BLaER1 treated with 17β-estradiol and CSF1 and Interleukin-3, amounts not matched to agents 10 nM and 100 nM (cell line): ENCODE results near the gene NUCB1.
"Not testable (repeated sequence)": the region's sequence is repeated elsewhere in the genome, so short reads cannot be mapped to it uniquely, and the experiment has no call there.

Experiments used
- H3K27ac ChIP-seq, 11 experiments: shearing (Covaris generic); formaldehyde crosslinking; 2 replicates each; pipeline ENCODE4 v1.8.1; 2022
- H3K27me3 ChIP-seq, 11 experiments: shearing (Covaris generic); formaldehyde crosslinking; 2 replicates each; pipeline ENCODE4 v1.8.1; 2022
- H3K36me3 ChIP-seq, 11 experiments: shearing (Covaris generic); formaldehyde crosslinking; 2 replicates each; pipeline ENCODE4 v1.8.1; 2022
- H3K4me1 ChIP-seq, 10 experiments: shearing (Covaris generic); formaldehyde crosslinking; 2 replicates each; pipeline ENCODE4 v1.8.1; 2022
- H3K4me2 ChIP-seq, 11 experiments: shearing (Covaris generic); formaldehyde crosslinking; 2 replicates each; pipeline ENCODE4 v1.8.1; 2022
- H3K4me3 ChIP-seq, 10 experiments: shearing (Covaris generic); formaldehyde crosslinking; 2 replicates each; pipeline ENCODE4 v1.8.1; 2022
- H3K9ac ChIP-seq, 11 experiments: shearing (Covaris generic); formaldehyde crosslinking; 2 replicates each; pipeline ENCODE4 v1.8.1; 2022
- H3K9me3 ChIP-seq, 11 experiments: shearing (Covaris generic); formaldehyde crosslinking; replicated peaks in 1 of 11; 2 replicates each; pipeline ENCODE4 v1.8.1; 2022
- H4K20me1 ChIP-seq, 11 experiments: shearing (Covaris generic); formaldehyde crosslinking; 2 replicates each; pipeline ENCODE4 v1.8.1; 2022
- Cebpa-rat ChIP-seq, 11 experiments: shearing (Covaris generic); IDR thresholded peaks; 2 replicates each; pipeline ENCODE4 v1.8.1; 2022

Gene NUCB1

DNA sequence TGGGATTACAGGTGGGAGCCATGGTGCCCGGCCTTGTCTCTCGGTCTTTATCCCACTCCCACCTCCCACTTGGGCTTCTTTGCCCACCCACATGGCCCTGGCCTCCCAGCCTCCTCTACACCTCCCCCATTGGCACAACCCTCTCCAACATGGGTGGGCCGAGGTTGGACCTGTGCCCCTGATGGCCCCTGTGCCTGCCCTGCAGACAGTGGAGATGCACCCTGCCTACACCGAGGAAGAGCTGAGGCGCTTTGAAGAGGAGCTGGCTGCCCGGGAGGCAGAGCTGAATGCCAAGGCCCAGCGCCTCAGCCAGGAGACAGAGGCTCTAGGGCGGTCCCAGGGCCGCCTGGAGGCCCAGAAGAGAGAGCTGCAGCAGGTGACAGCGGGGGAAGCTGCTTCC is 20.8 kb downstream of the NUCB1 start:
- no peak overlapping the region for H3K9ac ChIP-seq
- no peak for TF ChIP-seq Cebpa-rat (IDR thresholded peaks at IDR 0.05)

DNA sequence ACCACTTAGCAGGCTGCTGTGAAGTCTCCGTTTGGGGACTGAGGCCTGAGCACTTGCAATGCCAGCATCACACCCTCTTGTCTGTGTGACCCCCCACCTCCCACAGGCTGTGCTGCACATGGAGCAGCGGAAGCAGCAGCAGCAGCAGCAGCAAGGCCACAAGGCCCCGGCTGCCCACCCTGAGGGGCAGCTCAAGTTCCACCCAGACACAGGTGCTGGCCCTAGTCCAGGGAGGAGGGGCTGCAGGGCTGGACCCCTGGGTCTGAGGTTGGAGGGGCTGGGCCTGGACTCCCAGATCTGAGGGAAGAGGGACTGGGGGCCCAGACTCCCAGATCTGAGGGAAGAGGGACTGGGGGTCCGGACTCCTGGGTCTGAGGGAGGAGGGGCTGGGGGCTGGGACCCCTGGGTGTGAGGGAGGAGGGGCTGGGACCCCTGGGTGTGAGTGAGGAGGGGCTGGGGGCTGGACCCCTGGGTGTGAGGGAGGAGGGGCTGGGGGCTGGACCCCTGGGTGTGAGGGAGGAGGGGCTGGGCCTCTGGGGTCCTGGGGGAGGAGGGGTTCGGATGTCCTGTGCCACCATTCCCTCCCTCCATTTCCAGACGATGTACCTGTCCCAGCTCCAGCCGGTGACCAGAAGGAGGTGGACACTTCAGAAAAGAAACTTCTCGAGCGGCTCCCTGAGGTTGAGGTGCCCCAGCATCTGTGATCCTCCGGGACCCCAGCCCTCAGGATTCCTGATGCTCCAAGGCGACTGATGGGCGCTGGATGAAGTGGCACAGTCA is 21.8 kb downstream of the NUCB1 start:
- Histone ChIP-seq H3K27me3 (no peaks in the 10 kb centered on the region), H3K9ac (no peak overlapping the region), H3K36me3 (peaks cover 44 to 71% (median 61%) of the 10 kb centered on the region in 11 experiments), H3K9me3 (no peaks in the 10 kb centered on the region), H3K4me1 (peaks cover 10 to 23% (median 16%) of the 10 kb centered on the region in 10 experiments), H3K4me2 (no peak overlapping the region), H3K4me3 (no peak overlapping the region), H3K27ac (no peak overlapping the region), H4K20me1 (peaks cover 0 to 17% (median 0%) of the 10 kb centered on the region in 11 experiments; a peak in 4 of 22 replicates)
- no peak for TF ChIP-seq Cebpa-rat (IDR thresholded peaks at IDR 0.05)

More for the DNA sequence above, 20.8 kb downstream of the NUCB1 start:
- Histone ChIP-seq H3K27me3 (no peaks in the 10 kb centered on the region), H3K27ac (no peak overlapping the region), H3K4me2 (no peak overlapping the region), H4K20me1 (peaks cover 0 to 17% (median 0%) of the 10 kb centered on the region in 11 experiments; a peak in 4 of 22 replicates), H3K4me1 (peaks cover under 1 to 19% (median 16%) of the 10 kb centered on the region in 10 experiments; a peak in 18 of 20 replicates), H3K9me3 (no peaks in the 10 kb centered on the region), H3K36me3 (peaks cover 54 to 80% (median 70%) of the 10 kb centered on the region in 11 experiments), H3K4me3 (no peak overlapping the region)

DNA sequence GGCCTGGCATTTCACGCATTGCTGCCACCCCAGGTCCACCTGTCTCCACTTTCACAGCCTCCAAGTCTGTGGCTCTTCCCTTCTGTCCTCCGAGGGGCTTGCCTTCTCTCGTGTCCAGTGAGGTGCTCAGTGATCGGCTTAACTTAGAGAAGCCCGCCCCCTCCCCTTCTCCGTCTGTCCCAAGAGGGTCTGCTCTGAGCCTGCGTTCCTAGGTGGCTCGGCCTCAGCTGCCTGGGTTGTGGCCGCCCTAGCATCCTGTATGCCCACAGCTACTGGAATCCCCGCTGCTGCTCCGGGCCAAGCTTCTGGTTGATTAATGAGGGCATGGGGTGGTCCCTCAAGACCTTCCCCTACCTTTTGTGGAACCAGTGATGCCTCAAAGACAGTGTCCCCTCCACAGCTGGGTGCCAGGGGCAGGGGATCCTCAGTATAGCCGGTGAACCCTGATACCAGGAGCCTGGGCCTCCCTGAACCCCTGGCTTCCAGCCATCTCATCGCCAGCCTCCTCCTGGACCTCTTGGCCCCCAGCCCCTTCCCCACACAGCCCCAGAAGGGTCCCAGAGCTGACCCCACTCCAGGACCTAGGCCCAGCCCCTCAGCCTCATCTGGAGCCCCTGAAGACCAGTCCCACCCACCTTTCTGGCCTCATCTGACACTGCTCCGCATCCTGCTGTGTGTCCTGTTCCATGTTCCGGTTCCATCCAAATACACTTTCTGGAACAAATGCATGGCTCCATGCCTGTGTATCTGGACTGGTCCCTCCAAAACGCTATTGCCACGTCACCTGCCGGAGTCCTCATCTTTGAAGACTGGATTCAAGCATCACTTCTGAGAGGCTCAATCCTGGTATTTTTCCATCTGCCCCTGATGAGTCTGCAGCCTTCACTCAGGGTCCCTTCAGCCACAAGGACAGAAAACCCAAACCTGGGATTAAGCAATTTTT is 22.7 kb downstream of the NUCB1 start:
- H3K27me3 ChIP-seq = no peaks in the 10 kb centered on the region
- peaks cover 7 to 24% (median 9%) of the 10 kb centered on the region in 10 experiments for H3K4me1 ChIP-seq
- no peak overlapping the region for H3K4me2 ChIP-seq
- H3K27ac ChIP-seq = no peak overlapping the region
- H3K9me3 ChIP-seq = no peaks in the 10 kb centered on the region
- H3K36me3 ChIP-seq = peaks cover 38 to 63% (median 56%) of the 10 kb centered on the region in 11 experiments
- no peak overlapping the region for H3K9ac ChIP-seq
- H4K20me1 ChIP-seq = peaks cover 0 to 17% (median 0%) of the 10 kb centered on the region in 11 experiments; a peak in 4 of 22 replicates
- TF ChIP-seq Cebpa-rat (IDR thresholded peaks at IDR 0.05) = no peak
- no peak overlapping the region for H3K4me3 ChIP-seq

DNA sequence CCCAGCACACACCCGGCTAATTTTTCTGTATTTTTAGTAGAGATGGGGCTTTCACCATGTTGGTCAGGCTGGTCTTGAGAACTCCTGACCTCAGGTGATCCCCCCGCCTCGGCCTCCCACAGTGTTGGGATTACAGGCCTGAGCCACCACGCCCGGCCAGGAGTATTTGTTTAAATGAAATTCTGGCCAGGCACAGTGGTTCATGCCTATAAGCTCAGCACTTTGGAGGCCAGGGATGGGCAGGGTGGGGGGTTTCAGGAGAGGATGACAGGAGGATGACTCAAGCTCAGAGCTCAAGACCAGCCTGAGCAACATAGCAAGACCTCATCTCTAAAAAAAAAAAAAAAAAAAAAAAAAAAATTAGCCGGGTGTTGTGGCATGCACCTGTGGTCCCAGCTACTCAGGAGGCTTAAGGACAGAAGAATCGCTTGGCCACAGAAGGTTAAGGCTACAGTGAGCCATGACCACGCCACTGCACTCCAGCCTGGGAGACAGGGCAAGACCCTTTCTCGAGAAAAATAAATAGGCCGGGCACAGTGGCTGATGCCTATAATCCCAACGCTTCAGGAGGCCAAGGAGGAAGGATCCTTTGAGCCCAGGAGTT is 25.2 kb downstream of the NUCB1 start:
- Histone ChIP-seq H3K27ac (no peak overlapping the region), H3K36me3 (peaks cover 15 to 38% (median 35%) of the 10 kb centered on the region in 11 experiments), H4K20me1 (peaks cover 0 to 9% (median 0%) of the 10 kb centered on the region in 11 experiments; a peak in 4 of 22 replicates), H3K4me1 (peaks cover 0 to 26% (median 0%) of the 10 kb centered on the region in 10 experiments; a peak in 6 of 20 replicates), H3K4me3 (no peak overlapping the region), H3K27me3 (no peaks in the 10 kb centered on the region), H3K9me3 (no peaks in the 10 kb centered on the region), H3K4me2 (no peak overlapping the region), H3K9ac (no peak overlapping the region)
- TF ChIP-seq Cebpa-rat (IDR thresholded peaks at IDR 0.05) = no peak

DNA sequence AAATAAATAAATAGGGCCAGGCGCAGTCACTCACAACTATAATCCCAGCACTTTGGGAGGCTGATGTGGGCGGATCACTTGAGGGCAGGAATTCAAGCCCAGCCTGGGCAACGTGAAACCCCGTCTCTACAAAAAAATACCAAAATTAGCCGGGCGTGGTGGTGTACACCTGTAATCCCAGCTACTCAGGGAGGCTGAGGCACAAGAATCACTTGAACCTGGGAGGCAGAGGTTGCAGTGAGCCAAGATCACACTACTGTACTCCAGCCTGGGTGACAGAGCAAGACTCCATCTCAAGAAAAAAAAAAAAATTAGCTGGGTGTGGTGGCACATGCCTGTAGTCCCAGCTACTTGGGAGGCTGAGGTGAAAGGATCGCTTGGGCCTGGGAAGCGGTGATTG is 25.8 kb downstream of the NUCB1 start:
- not testable (repeated sequence) for H4K20me1 ChIP-seq, H3K27ac ChIP-seq, H3K4me3 ChIP-seq, H3K9me3 ChIP-seq, H3K27me3 ChIP-seq, H3K9ac ChIP-seq, H3K4me2 ChIP-seq
- Histone ChIP-seq H3K4me1 (peaks cover 0 to 26% (median 0%) of the 10 kb centered on the region in 10 experiments; a peak in 6 of 20 replicates), H3K36me3 (peaks cover 10 to 33% (median 29%) of the 10 kb centered on the region in 11 experiments)

DNA sequence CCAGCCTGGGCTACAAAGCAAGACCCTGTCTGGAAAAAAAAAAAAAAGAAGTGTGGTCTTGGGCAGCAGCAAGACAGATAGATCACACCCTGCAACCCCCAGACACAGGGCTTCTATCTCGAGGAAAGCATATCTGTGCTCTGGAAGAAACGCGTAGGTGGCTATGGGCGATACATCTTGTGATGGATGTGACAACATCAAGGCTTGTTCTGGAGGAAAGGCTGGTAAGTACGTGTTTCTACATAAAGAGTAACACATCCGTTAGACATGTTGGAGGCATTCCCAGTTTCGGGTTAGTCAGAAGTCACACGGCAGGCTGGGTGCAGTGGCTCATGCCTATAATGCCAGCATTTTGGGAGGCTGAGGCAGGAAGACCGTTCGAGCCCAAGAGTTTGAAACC is 26.8 kb downstream of the NUCB1 start:
- Histone ChIP-seq H3K4me2 (peak overlapping the region in 3 of 11 experiments; percentile 29 to 49 (median 29); a peak in 3 of 22 replicates), H3K4me1 (peaks cover 0 to 26% (median 0%) of the 10 kb centered on the region in 10 experiments; a peak in 6 of 20 replicates), H3K4me3 (no peak overlapping the region), H3K36me3 (peaks cover 0 to 23% (median 19%) of the 10 kb centered on the region in 11 experiments; a peak in 21 of 22 replicates), H4K20me1 (no peaks in the 10 kb centered on the region; a peak in 2 of 22 replicates), H3K27ac (peak overlapping the region in 1 of 11 experiments; percentile 13; a peak in 1 of 22 replicates), H3K27me3 (0 out of 22 replicates have a peak, but pooled peaks cover 0 to 2% (median 0%) of the 10 kb centered on the region in 11 experiments), H3K9me3 (no peaks in the 10 kb centered on the region), H3K9ac (no peak overlapping the region)
- no peak for TF ChIP-seq Cebpa-rat (IDR thresholded peaks at IDR 0.05)

DNA sequence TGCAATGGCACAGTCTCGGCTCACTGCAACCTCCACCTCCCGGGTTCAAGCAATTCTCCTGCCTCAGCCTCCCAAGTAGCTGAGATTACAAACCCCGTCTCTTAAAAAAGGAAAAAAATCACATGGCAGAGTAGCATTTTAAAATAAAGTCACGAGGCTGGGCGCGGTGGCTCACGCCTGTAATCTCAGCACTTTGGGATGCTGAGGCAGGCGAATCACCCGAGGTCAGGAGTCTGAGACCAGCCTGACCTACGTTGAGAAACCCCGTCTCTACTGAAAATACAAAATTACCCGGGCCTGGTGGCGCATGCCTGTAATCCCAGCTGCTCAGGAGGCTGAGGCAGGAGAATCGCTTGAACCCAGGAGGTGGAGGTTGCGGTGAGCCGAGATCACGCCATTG is 27.6 kb downstream of the NUCB1 start:
- H3K4me2 ChIP-seq = peak overlapping the region in 1 of 11 experiments; percentile 32; a peak in 1 of 22 replicates
- H3K9me3 ChIP-seq, H4K20me1 ChIP-seq, H3K9ac ChIP-seq, H3K4me3 ChIP-seq, H3K27me3 ChIP-seq: not testable (repeated sequence)
- peaks cover 0 to 16% (median 13%) of the 10 kb centered on the region in 11 experiments; a peak in 20 of 22 replicates for H3K36me3 ChIP-seq
- H3K4me1 ChIP-seq = peaks cover 0 to 26% (median under 1%) of the 10 kb centered on the region in 10 experiments; a peak in 8 of 20 replicates
- 0 out of 22 replicates have a peak overlapping the region, but pooled peaks of 1 of the 11 experiments have one; percentile 0 for H3K27ac ChIP-seq

DNA sequence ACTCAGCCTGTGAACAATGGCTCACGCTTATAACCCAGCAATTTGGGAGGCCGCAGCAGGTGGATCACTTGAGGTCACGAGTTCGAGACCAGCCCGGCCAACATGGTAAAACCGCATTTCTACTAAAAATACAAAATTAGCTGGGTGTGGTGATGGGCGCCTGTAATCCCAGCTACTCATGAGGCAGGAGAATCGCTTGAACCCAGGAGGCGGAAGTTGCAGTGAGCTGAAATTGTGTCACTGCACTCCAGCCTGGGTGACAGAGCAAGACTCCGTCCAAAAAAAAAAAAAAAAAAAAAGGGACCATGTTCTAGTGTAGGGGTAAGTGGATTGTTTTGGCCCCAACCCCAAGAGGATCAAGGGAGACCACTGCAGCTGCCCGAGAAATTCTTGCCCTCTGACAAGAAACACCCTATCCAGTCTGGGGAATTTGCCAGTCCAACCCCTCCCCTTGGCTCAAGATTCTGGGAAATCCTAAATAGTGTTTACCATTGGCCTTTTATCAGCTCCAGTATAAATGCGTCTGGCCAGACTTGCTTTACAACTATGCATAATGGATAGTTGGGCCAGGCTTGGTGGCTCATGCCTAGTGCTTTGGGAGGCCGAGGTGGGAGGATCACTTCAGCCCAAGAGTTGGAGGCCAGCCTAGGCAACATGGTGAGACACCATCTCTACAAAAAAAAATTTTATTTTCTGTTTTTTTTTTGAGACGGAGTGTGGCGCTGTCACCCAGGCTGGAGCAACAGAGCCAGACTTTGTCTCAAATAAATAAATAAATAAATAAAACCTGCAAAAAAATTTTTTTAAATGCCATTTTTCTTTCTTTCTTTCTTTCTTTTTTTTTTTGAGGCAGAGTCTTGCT is 28.3 kb downstream of the NUCB1 start:
- Histone ChIP-seq H4K20me1 (no peaks in the 10 kb centered on the region; a peak in 1 of 22 replicates), H3K36me3 (peaks cover 0 to 9% (median 6%) of the 10 kb centered on the region in 11 experiments; a peak in 16 of 22 replicates), H3K27ac (no peak overlapping the region), H3K27me3 (peaks cover 10 to 16% (median 13%) of the 10 kb centered on the region in 11 experiments), H3K9me3 (no peaks in the 10 kb centered on the region), H3K4me1 (peaks cover 6 to 31% (median 7%) of the 10 kb centered on the region in 10 experiments; a peak in 17 of 20 replicates), H3K9ac (no peak overlapping the region), H3K4me2 (peak overlapping the region in 1 of 11 experiments; percentile 32; a peak in 1 of 22 replicates), H3K4me3 (no peak overlapping the region)
- no peak for TF ChIP-seq Cebpa-rat (IDR thresholded peaks at IDR 0.05)
